ENCODE data around the gene ATP1B2. TPM values are rescaled to one million over a fixed set of nuclear protein-coding genes. Genes with fewer than 3 reads are reported as not detected.
A peak's percentile ranks its signal among the peaks of the same experiment; 100 is the strongest.
"Not testable (repeated sequence)": the region's sequence is repeated elsewhere in the genome, so short reads cannot be mapped to it uniquely, and the experiment has no call there.

The ATP1B2 gene
- total RNA-seq, 1 donor from 2014 or later: 1.6 TPM

DNA sequence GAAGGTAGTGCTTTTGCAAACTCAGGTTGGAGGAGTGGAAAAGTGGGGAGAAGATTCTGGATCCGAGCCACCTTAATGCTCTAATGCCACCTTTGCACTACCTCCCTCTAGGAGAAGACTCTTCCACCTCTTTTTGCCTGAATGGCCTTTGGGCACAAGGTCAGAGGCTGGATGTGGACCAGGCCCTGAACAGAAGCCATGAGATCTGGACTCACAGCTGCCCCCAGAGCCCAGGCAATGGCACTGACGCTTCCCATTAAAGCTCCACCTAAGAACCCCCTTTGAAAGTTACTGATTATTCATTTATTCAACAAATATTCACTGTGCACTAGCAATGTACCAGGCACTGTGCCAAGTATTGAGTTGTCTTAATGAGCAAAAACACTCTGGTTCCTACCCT is 17.6 kb upstream of the ATP1B2 start:
- Histone ChIP-seq H3K4me1 (ENCODE audit: control insufficient read depth in 3 of 3, insufficient read depth in 3 of 3, low read length in 3 of 3) (peaks cover 0 to 5% (median 5%) of the 10 kb centered on the region in 3 donors), H3K27me3 (ENCODE audit: control insufficient read depth in 3 of 3, insufficient read depth in 3 of 3, low read length in 3 of 3) (no peaks in the 10 kb centered on the region), H3K9me3 (ENCODE audit: control insufficient read depth in 3 of 3, low read length in 3 of 3) (no peaks in the 10 kb centered on the region), H3K4me3 (ENCODE audit: low read length in 3 of 3) (no peak overlapping the region), H3K27ac (ENCODE audit: low read depth, low read length) (no peak overlapping the region), H3K9ac (ENCODE audit: low read depth in 1 of 3, low read length in 3 of 3) (no peak overlapping the region), H3K36me3 (ENCODE audit: control insufficient read depth in 3 of 3, insufficient read depth in 3 of 3, low read length in 3 of 3) (no peaks in the 10 kb centered on the region)

DNA sequence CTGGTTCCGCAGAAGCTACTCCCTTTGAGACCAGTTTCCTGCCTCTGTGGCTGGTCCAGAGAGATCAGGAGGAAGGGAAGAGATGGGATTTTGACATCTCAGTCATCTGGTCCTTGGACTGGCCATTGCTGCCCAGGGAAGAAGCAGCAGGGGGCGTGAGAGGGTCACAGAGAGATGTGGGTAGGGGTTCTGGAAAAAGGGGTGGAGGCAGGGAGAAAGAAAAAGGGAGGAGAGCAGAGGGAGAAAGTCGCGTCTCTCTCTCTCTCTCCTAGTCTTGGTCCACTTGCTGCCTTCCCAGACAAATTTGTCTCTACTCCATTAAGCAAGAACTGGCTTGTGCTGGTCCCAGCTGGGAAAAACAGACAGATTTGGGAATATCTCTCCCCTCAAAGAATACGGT is 16.3 kb upstream of the ATP1B2 start:
- H3K4me1 ChIP-seq (ENCODE audit: control insufficient read depth in 3 of 3, insufficient read depth in 3 of 3, low read length in 3 of 3): peaks cover 0 to 5% (median 5%) of the 10 kb centered on the region in 3 donors
- H3K27me3 ChIP-seq (ENCODE audit: control insufficient read depth in 3 of 3, insufficient read depth in 3 of 3, low read length in 3 of 3): no peaks in the 10 kb centered on the region
- H3K36me3 ChIP-seq (ENCODE audit: control insufficient read depth in 3 of 3, insufficient read depth in 3 of 3, low read length in 3 of 3): no peaks in the 10 kb centered on the region
- no peak overlapping the region for H3K27ac ChIP-seq (ENCODE audit: low read depth, low read length)
- H3K4me3 ChIP-seq (ENCODE audit: low read length in 3 of 3): no peak overlapping the region
- no peak overlapping the region for H3K9ac ChIP-seq (ENCODE audit: low read depth in 1 of 3, low read length in 3 of 3)
- H3K9me3 ChIP-seq (ENCODE audit: control insufficient read depth in 3 of 3, low read length in 3 of 3): no peaks in the 10 kb centered on the region

- Histone ChIP-seq H3K4me1 (ENCODE audit: control insufficient read depth in 3 of 3, insufficient read depth in 3 of 3, low read length in 3 of 3) (peaks cover 0 to 5% (median 5%) of the 10 kb centered on the region in 3 donors), H3K4me3 (ENCODE audit: low read length in 3 of 3) (no peak overlapping the region)
Measured at GRCh38 chr17:7636163-7636562, 14.6 kb upstream of the ATP1B2 start.

GRCh38 chr17:7640783-7641182 is 9.9 kb upstream of the ATP1B2 start:
- no peaks in the 10 kb centered on the region for H3K9me3 ChIP-seq (ENCODE audit: control insufficient read depth in 3 of 3, low read length in 3 of 3)
- H3K36me3 ChIP-seq (ENCODE audit: control insufficient read depth in 3 of 3, insufficient read depth in 3 of 3, low read length in 3 of 3): no peaks in the 10 kb centered on the region
- no peak overlapping the region for H3K4me3 ChIP-seq (ENCODE audit: low read length in 3 of 3)
- H3K27me3 ChIP-seq (ENCODE audit: control insufficient read depth in 3 of 3, insufficient read depth in 3 of 3, low read length in 3 of 3): peaks cover 3 to 10% (median 5%) of the 10 kb centered on the region in 3 donors
- H3K4me1 ChIP-seq (ENCODE audit: control insufficient read depth in 3 of 3, insufficient read depth in 3 of 3, low read length in 3 of 3): no peaks in the 10 kb centered on the region
- no peak overlapping the region for H3K27ac ChIP-seq (ENCODE audit: low read depth, low read length)
- no peak overlapping the region for H3K9ac ChIP-seq (ENCODE audit: low read depth in 1 of 3, low read length in 3 of 3)

More at GRCh38 chr17:7636163-7636562, 14.6 kb upstream of the ATP1B2 start:
- Histone ChIP-seq H3K27me3 (ENCODE audit: control insufficient read depth in 3 of 3, insufficient read depth in 3 of 3, low read length in 3 of 3) (no peaks in the 10 kb centered on the region), H3K36me3 (ENCODE audit: control insufficient read depth in 3 of 3, insufficient read depth in 3 of 3, low read length in 3 of 3) (no peaks in the 10 kb centered on the region), H3K27ac (ENCODE audit: low read depth, low read length) (no peak overlapping the region), H3K9ac (ENCODE audit: low read depth in 1 of 3, low read length in 3 of 3) (no peak overlapping the region), H3K9me3 (ENCODE audit: control insufficient read depth in 3 of 3, low read length in 3 of 3) (no peaks in the 10 kb centered on the region)

GRCh38 chr17:7641635-7642034 is 9.1 kb upstream of the ATP1B2 start:
- H3K36me3 ChIP-seq (ENCODE audit: control insufficient read depth in 3 of 3, insufficient read depth in 3 of 3, low read length in 3 of 3); H3K4me3 ChIP-seq (ENCODE audit: low read length in 3 of 3); H3K9ac ChIP-seq (ENCODE audit: low read depth in 1 of 3, low read length in 3 of 3); H3K9me3 ChIP-seq (ENCODE audit: control insufficient read depth in 3 of 3, low read length in 3 of 3); H3K4me1 ChIP-seq (ENCODE audit: control insufficient read depth in 3 of 3, insufficient read depth in 3 of 3, low read length in 3 of 3); H3K27ac ChIP-seq (ENCODE audit: low read depth, low read length): not testable (repeated sequence)
- peaks cover 3 to 11% (median 6%) of the 10 kb centered on the region in 3 donors for H3K27me3 ChIP-seq (ENCODE audit: control insufficient read depth in 3 of 3, insufficient read depth in 3 of 3, low read length in 3 of 3)

- H3K9me3 ChIP-seq (ENCODE audit: control insufficient read depth in 3 of 3, low read length in 3 of 3): no peaks in the 10 kb centered on the region
- H3K36me3 ChIP-seq (ENCODE audit: control insufficient read depth in 3 of 3, insufficient read depth in 3 of 3, low read length in 3 of 3): no peaks in the 10 kb centered on the region
- H3K4me1 ChIP-seq (ENCODE audit: control insufficient read depth in 3 of 3, insufficient read depth in 3 of 3, low read length in 3 of 3): peaks cover 0 to under 1% (median 0%) of the 10 kb centered on the region in 3 donors
- no peak overlapping the region for H3K4me3 ChIP-seq (ENCODE audit: low read length in 3 of 3)
- peaks cover 14 to 23% (median 17%) of the 10 kb centered on the region in 3 donors for H3K27me3 ChIP-seq (ENCODE audit: control insufficient read depth in 3 of 3, insufficient read depth in 3 of 3, low read length in 3 of 3)
- H3K9ac ChIP-seq (ENCODE audit: low read depth in 1 of 3, low read length in 3 of 3): no peak overlapping the region
- no peak overlapping the region for H3K27ac ChIP-seq (ENCODE audit: low read depth, low read length)
Measured at GRCh38 chr17:7644775-7645174, 6.0 kb upstream of the ATP1B2 start.

- Histone ChIP-seq H3K4me3 (ENCODE audit: low read length in 3 of 3) (no peak overlapping the region), H3K36me3 (ENCODE audit: control insufficient read depth in 3 of 3, insufficient read depth in 3 of 3, low read length in 3 of 3) (no peaks in the 10 kb centered on the region), H3K4me1 (ENCODE audit: control insufficient read depth in 3 of 3, insufficient read depth in 3 of 3, low read length in 3 of 3) (peaks cover 11 to 12% (median 12%) of the 10 kb centered on the region in 3 donors), H3K9ac (ENCODE audit: low read depth in 1 of 3, low read length in 3 of 3) (no peak overlapping the region), H3K27ac (ENCODE audit: low read depth, low read length) (no peak overlapping the region), H3K9me3 (ENCODE audit: control insufficient read depth in 3 of 3, low read length in 3 of 3) (no peaks in the 10 kb centered on the region), H3K27me3 (ENCODE audit: control insufficient read depth in 3 of 3, insufficient read depth in 3 of 3, low read length in 3 of 3) (peaks cover 28 to 37% (median 31%) of the 10 kb centered on the region in 3 donors)
Measured at GRCh38 chr17:7646457-7646856, 4.3 kb upstream of the ATP1B2 start.

DNA sequence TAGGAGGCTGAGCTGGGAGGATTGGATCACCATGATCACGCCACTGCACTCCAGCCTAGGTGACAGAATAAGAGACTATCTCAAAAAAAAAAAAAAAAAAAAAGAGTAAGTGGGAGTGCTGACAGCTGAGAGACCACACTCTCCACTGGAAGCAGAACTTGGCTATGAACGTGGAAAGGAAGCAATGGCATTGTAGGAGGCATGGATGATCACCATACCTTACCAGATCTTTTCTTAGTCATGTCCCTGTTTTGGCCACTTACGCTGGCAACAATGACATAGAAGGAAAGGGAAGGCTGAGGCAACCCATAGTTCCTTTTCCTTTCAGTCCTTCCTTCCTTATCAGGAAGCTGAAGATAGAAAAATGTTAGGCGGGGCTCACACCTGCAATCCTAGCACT is 3.7 kb upstream of the ATP1B2 start:
- Histone ChIP-seq H3K27me3 (ENCODE audit: control insufficient read depth in 3 of 3, insufficient read depth in 3 of 3, low read length in 3 of 3) (peaks cover 32 to 37% (median 34%) of the 10 kb centered on the region in 3 donors), H3K4me1 (ENCODE audit: control insufficient read depth in 3 of 3, insufficient read depth in 3 of 3, low read length in 3 of 3) (peaks cover 11 to 13% (median 12%) of the 10 kb centered on the region in 3 donors), H3K36me3 (ENCODE audit: control insufficient read depth in 3 of 3, insufficient read depth in 3 of 3, low read length in 3 of 3) (no peaks in the 10 kb centered on the region), H3K27ac (ENCODE audit: low read depth, low read length) (no peak overlapping the region), H3K9ac (ENCODE audit: low read depth in 1 of 3, low read length in 3 of 3) (no peak overlapping the region), H3K9me3 (ENCODE audit: control insufficient read depth in 3 of 3, low read length in 3 of 3) (no peaks in the 10 kb centered on the region), H3K4me3 (ENCODE audit: low read length in 3 of 3) (no peak overlapping the region)

GRCh38 chr17:7651097-7651664 is 455 bp downstream of the ATP1B2 start:
- Histone ChIP-seq H3K9me3 (ENCODE audit: control insufficient read depth in 3 of 3, low read length in 3 of 3) (no peaks in the 10 kb centered on the region), H3K27me3 (ENCODE audit: control insufficient read depth in 3 of 3, insufficient read depth in 3 of 3, low read length in 3 of 3) (peaks cover 31 to 53% (median 46%) of the 10 kb centered on the region in 3 donors), H3K4me1 (ENCODE audit: control insufficient read depth in 3 of 3, insufficient read depth in 3 of 3, low read length in 3 of 3) (peaks cover 11 to 18% (median 12%) of the 10 kb centered on the region in 3 donors), H3K27ac (ENCODE audit: low read depth, low read length) (peak overlapping the region; percentile 30), H3K9ac (ENCODE audit: low read depth in 1 of 3, low read length in 3 of 3) (peak overlapping the region in 2 of 3 donors; percentile 6 to 64), H3K36me3 (ENCODE audit: control insufficient read depth in 3 of 3, insufficient read depth in 3 of 3, low read length in 3 of 3) (no peaks in the 10 kb centered on the region), H3K4me3 (ENCODE audit: low read length in 3 of 3) (peak overlapping the region; percentile 52 to 56 (median 56))

DNA sequence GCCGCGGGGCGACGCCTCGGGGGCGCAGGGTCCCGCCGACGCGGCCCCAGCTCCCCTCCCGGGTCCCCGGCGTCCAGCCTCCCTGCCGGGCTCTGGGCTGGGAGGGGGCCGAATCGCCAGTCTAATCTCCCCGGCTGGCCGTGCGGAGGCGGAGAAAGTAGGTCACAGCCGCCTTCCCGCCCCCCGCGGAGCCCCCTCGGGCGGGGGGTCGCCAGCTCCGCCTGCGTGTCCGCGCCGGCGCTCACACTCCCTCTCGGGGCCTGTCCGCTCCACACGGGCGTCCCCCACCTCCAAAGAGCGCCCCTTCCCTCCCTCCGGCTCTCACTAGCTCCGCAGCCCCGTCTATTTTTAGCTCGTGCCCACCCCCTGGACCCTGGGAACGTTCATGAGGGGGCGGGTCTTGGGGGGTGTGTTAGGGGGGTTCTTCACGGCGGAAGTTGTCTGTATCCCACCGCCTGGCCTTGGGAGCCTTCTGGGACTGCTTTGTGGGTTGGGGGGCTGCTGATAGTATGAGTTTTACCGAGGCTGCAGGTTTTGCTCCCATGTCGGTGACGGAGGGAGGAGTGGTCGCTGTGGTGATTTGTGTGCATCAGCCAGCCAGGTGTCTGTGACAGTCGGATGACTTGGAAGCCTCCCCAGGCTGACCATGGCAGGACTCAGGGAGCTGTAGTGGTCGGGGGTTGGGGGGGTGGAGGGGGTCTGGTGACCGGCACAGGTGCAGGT is 1.1 kb downstream of the ATP1B2 start:
- no peaks in the 10 kb centered on the region for H3K36me3 ChIP-seq (ENCODE audit: control insufficient read depth in 3 of 3, insufficient read depth in 3 of 3, low read length in 3 of 3)
- peak overlapping the region; percentile 30 for H3K27ac ChIP-seq (ENCODE audit: low read depth, low read length)
- H3K4me3 ChIP-seq (ENCODE audit: low read length in 3 of 3): peak overlapping the region in 1 of 3 donors; percentile 56
- peak overlapping the region in 2 of 3 donors; percentile 6 to 64 for H3K9ac ChIP-seq (ENCODE audit: low read depth in 1 of 3, low read length in 3 of 3)
- peaks cover 11 to 18% (median 12%) of the 10 kb centered on the region in 3 donors for H3K4me1 ChIP-seq (ENCODE audit: control insufficient read depth in 3 of 3, insufficient read depth in 3 of 3, low read length in 3 of 3)
- peaks cover 28 to 56% (median 43%) of the 10 kb centered on the region in 3 donors for H3K27me3 ChIP-seq (ENCODE audit: control insufficient read depth in 3 of 3, insufficient read depth in 3 of 3, low read length in 3 of 3)
- no peaks in the 10 kb centered on the region for H3K9me3 ChIP-seq (ENCODE audit: control insufficient read depth in 3 of 3, low read length in 3 of 3)
